ENCODE data around the gene GRIN2C.

DNA sequence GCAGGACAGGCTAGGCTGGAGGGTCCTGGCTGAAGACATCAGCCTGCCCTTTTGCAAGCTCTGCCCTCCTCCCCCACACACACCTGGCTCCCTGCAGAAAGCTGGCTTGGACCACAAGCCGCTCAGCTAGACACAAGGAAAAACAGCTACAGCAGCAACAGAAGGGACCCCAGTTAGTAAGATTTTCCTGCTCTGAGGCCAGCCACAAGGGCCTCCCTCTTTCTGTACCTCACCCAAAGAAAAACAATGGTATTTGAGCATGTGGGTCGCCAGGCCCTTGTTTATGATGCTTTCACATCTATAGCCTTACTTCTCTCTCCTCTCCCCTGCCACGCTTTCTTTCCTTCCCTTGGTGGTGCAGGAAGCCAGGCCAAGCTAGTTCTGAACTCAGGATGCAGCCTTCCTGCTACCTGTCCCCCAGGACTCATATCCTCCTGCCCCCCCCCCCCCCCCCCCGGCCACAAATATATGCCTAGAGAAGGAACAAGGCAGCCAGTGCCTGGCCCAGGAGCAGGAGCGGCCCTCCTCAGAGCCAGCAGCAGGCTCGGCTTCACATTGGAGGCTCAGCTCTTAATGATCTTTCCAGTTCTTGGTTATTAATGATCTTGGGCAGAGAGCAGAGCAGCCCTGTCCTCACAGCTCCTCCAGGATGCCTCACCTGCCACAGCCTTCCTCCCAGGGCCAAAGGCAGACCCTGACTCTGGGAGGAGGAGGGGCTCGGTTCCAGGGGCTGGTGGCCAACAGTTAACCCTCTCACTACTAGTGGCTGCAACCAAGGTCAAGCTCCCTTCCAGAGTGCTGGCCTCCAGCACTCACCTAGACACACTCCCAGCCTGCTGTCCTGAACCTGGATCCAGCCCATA, 19.5 kb downstream of the GRIN2C start:
- no peak for TF ChIP-seq CTCF (IDR thresholded peaks at IDR 0.05; ENCODE audit: low read length)
- TF ChIP-seq EZH2 (IDR thresholded peaks at IDR 0.05; ENCODE audit: borderline replicate concordance, low read length): no peak

Data from OCI-LY1 (cell line).